ENCODE measurements around the gene SRRM2.

The SRRM2 gene

GRCh38 chr16:2791174-2791573, 38.7 kb downstream of the SRRM2 start:
- H3K36me3 ChIP-seq (ENCODE audit: control insufficient read depth, insufficient read depth, low read length), result no peaks in the 10 kb centered on the region
- no peak overlapping the region for H3K4me3 ChIP-seq (ENCODE audit: low read depth, low read length)
- H3K9me3 ChIP-seq (ENCODE audit: control insufficient read depth, low read length), result no peaks in the 10 kb centered on the region
- no peak overlapping the region for H3K27ac ChIP-seq
- no peaks in the 10 kb centered on the region for H3K79me2 ChIP-seq
- no peak overlapping the region for H3K9ac ChIP-seq
- H3K27me3 ChIP-seq (ENCODE audit: control insufficient read depth, insufficient read depth, low read length), result no peaks in the 10 kb centered on the region
- no peak for TF ChIP-seq CTCF (IDR thresholded peaks at IDR 0.05)
- no peak overlapping the region for H2AFZ ChIP-seq
- H3K4me1 ChIP-seq, result peaks cover 6% of the 10 kb centered on the region
- no peak overlapping the region for H3K4me2 ChIP-seq (ENCODE audit: low read length)

GRCh38 chr16:2792940-2793339, 40.5 kb downstream of the SRRM2 start:
- H3K27ac ChIP-seq, result no peak overlapping the region
- no peak overlapping the region for H3K4me2 ChIP-seq (ENCODE audit: low read length)
- no peak overlapping the region for H2AFZ ChIP-seq
- H3K36me3 ChIP-seq (ENCODE audit: control insufficient read depth, insufficient read depth, low read length), result no peaks in the 10 kb centered on the region
- H3K4me3 ChIP-seq (ENCODE audit: low read depth, low read length), result no peak overlapping the region
- no peaks in the 10 kb centered on the region for H3K27me3 ChIP-seq (ENCODE audit: control insufficient read depth, insufficient read depth, low read length)
- no peak for TF ChIP-seq CTCF (IDR thresholded peaks at IDR 0.05)
- H3K79me2 ChIP-seq, result no peaks in the 10 kb centered on the region
- H3K9ac ChIP-seq, result no peak overlapping the region
- peaks cover 2% of the 10 kb centered on the region for H3K4me1 ChIP-seq
- H3K9me3 ChIP-seq (ENCODE audit: control insufficient read depth, low read length), result no peaks in the 10 kb centered on the region

GRCh38 chr16:2795395-2796143, 43.1 kb downstream of the SRRM2 start:
- no peaks in the 10 kb centered on the region for H3K79me2 ChIP-seq
- no peaks in the 10 kb centered on the region for H3K9me3 ChIP-seq (ENCODE audit: control insufficient read depth, low read length)
- no peak overlapping the region for H3K27ac ChIP-seq
- H3K36me3 ChIP-seq (ENCODE audit: control insufficient read depth, insufficient read depth, low read length), result no peaks in the 10 kb centered on the region
- no peaks in the 10 kb centered on the region for H3K4me1 ChIP-seq
- H3K4me3 ChIP-seq (ENCODE audit: low read depth, low read length), result no peak overlapping the region
- no peak overlapping the region for H2AFZ ChIP-seq
- no peak overlapping the region for H3K4me2 ChIP-seq (ENCODE audit: low read length)
- TF ChIP-seq CTCF (IDR thresholded peaks at IDR 0.05), result no peak
- H3K27me3 ChIP-seq (ENCODE audit: control insufficient read depth, insufficient read depth, low read length), result no peaks in the 10 kb centered on the region
- H3K9ac ChIP-seq, result no peak overlapping the region

- Histone ChIP-seq H3K9ac (no peak overlapping the region), H3K4me1 (no peaks in the 10 kb centered on the region), H3K27me3 (ENCODE audit: control insufficient read depth, insufficient read depth, low read length) (no peaks in the 10 kb centered on the region), H3K79me2 (no peaks in the 10 kb centered on the region), H3K4me3 (ENCODE audit: low read depth, low read length) (no peak overlapping the region), H3K9me3 (ENCODE audit: control insufficient read depth, low read length) (no peaks in the 10 kb centered on the region), H3K27ac (no peak overlapping the region), H3K36me3 (ENCODE audit: control insufficient read depth, insufficient read depth, low read length) (no peaks in the 10 kb centered on the region), H3K4me2 (ENCODE audit: low read length) (no peak overlapping the region), H2AFZ (no peak overlapping the region)
- no peak for TF ChIP-seq CTCF (IDR thresholded peaks at IDR 0.05)
Measured at GRCh38 chr16:2798723-2799204, 46.3 kb downstream of the SRRM2 start.
